B cell (primary cell): ENCODE results near the gene OXCT1.
"Not testable (repeated sequence)": the region's sequence is repeated elsewhere in the genome, so short reads cannot be mapped to it uniquely, and the experiment has no call there.

Source experiments
- CTCF ChIP-seq: fragments of 200-600 bp; IDR thresholded peaks from one replicate; pipeline ENCODE4 v1.8.0; 2022; ENCODE audit warnings: antibody characterized with exemption, mild to moderate bottlenecking
- EZH2 ChIP-seq: IDR thresholded peaks from 2 replicates; pipeline ENCODE4 v1.6.1; 2012; ENCODE audit warnings: borderline replicate concordance, low read depth, mild to moderate bottlenecking, moderate library complexity, low read length; ENCODE audit not compliant: insufficient read depth, poor library complexity, severe bottlenecking

- TF ChIP-seq CTCF, EZH2: not testable (repeated sequence)
Observed at GRCh38 chr5:41729381-41729780, 140.8 kb downstream of the OXCT1 start.
